OCI-LY3 (cell line): ENCODE results near the gene CD63.
A peak's percentile ranks its signal among the peaks of the same experiment; 100 is the strongest.

ENCODE experiments used
- H2AFZ ChIP-seq: fragments of 200-600, 300-600 bp; shearing (Covaris generic); 2 replicates; pipeline ENCODE4 v1.6.0; 2014; ENCODE audit warnings: antibody characterized with exemption, low read depth, low read length
- H3K27ac ChIP-seq: fragments of 200-600, 300-600 bp; sonication (generic); 2 replicates; pipeline ENCODE4 v1.5.1; 2014; ENCODE audit warnings: mild to moderate bottlenecking, low read length, moderate library complexity, mixed read lengths
- H3K27me3 ChIP-seq: fragments of 200-600, 300-600 bp; sonication (generic); 2 replicates; pipeline ENCODE4 v1.6.1; 2014; ENCODE audit warnings: low read depth, low read length, mixed read lengths
- H3K36me3 ChIP-seq: fragments of 200-600, 300-600 bp; sonication (generic); replicated peaks from 2 replicates; pipeline ENCODE3; 2014; ENCODE audit warnings: low read depth, low read length, mixed read lengths
- H3K4me1 ChIP-seq: fragments of 300-600, 200-600 bp; sonication (generic); 2 replicates; pipeline ENCODE4 v1.6.1; 2014; ENCODE audit warnings: low read length, mixed read lengths
- H3K4me2 ChIP-seq: fragments of 200-600, 300-600 bp; sonication (generic); 2 replicates; pipeline ENCODE4 v1.6.1; 2014; ENCODE audit warnings: low read length, mixed read lengths
- H3K4me3 ChIP-seq: fragments of 300-600, 200-600 bp; sonication (generic); 2 replicates; pipeline ENCODE4 v1.5.1; 2014; ENCODE audit warnings: antibody characterized with exemption, mild to moderate bottlenecking, low read length, moderate library complexity
- H3K79me2 ChIP-seq: fragments of 300-600, 200-600 bp; shearing (Covaris generic); 2 replicates; pipeline ENCODE4 v1.6.1; 2014; ENCODE audit warnings: mild to moderate bottlenecking, low read length, mixed read lengths
- H3K9ac ChIP-seq: fragments of 300-600, 200-600 bp; shearing (Covaris generic); 2 replicates; pipeline ENCODE4 v1.6.0; 2014; ENCODE audit warnings: mild to moderate bottlenecking, low read length, moderate library complexity
- H3K9me3 ChIP-seq: fragments of 200-600, 300-600 bp; shearing (Covaris generic); 2 replicates; pipeline ENCODE4 v1.6.1; 2014; ENCODE audit warnings: low read length, mixed read lengths; ENCODE audit not compliant: insufficient read depth
- H4K20me1 ChIP-seq: fragments of 200-600, 300-600 bp; sonication (generic); 2 replicates; pipeline ENCODE4 v1.6.1; 2016; ENCODE audit warnings: low read length, mixed read lengths; ENCODE audit not compliant: insufficient read depth
- EZH2phosphoT487 ChIP-seq: fragments of 200-600 bp; shearing (Covaris generic); IDR thresholded peaks from 2 replicates; pipeline ENCODE4 v1.6.1; 2018; ENCODE audit warnings: antibody characterized with exemption, mixed run types, low read depth
- TF ChIP-seq, protein P1 (sequence below): fragments of 200-600, 300-600 bp; sonication (generic); IDR thresholded peaks from 2 replicates; pipeline ENCODE4 v1.5.1; 2014; ENCODE audit warnings: antibody characterized with exemption, low read length, low read depth

The CD63 gene

DNA sequence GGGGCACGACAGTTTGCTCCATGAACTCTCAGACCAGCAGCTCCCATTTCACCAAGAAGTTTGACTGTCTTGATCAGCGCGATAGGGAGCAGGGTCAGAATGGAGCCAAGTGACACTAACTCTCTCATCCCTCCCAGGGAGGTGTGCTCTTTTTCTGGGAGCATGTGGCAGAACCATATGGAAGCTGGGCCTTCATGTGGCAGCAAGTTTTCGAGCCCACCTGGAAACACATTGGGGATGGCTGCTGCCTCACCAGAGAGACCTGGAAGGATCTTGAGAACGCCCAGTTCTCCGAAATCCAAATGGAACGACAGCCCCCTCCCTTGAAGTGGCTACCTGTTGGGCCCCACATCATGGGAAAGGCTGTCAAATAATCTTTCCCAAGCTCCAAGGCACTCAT, 45.1 kb downstream of the CD63 start:
- Histone ChIP-seq H3K9me3 (no peaks in the 10 kb centered on the region), H3K27me3 (peaks cover 3% of the 10 kb centered on the region; the same call in 1 of the 2 replicates), H3K79me2 (no peaks in the 10 kb centered on the region), H2AFZ (no peak overlapping the region), H4K20me1 (no peaks in the 10 kb centered on the region), H3K27ac (no peak overlapping the region), H3K36me3 (no peaks in the 10 kb centered on the region), H3K4me1 (peaks cover 11% of the 10 kb centered on the region), H3K9ac (no peak overlapping the region), H3K4me2 (no peak overlapping the region), H3K4me3 (no peak overlapping the region)
- TF ChIP-seq, protein P1, sequence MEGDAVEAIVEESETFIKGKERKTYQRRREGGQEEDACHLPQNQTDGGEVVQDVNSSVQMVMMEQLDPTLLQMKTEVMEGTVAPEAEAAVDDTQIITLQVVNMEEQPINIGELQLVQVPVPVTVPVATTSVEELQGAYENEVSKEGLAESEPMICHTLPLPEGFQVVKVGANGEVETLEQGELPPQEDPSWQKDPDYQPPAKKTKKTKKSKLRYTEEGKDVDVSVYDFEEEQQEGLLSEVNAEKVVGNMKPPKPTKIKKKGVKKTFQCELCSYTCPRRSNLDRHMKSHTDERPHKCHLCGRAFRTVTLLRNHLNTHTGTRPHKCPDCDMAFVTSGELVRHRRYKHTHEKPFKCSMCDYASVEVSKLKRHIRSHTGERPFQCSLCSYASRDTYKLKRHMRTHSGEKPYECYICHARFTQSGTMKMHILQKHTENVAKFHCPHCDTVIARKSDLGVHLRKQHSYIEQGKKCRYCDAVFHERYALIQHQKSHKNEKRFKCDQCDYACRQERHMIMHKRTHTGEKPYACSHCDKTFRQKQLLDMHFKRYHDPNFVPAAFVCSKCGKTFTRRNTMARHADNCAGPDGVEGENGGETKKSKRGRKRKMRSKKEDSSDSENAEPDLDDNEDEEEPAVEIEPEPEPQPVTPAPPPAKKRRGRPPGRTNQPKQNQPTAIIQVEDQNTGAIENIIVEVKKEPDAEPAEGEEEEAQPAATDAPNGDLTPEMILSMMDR: no peak

DNA sequence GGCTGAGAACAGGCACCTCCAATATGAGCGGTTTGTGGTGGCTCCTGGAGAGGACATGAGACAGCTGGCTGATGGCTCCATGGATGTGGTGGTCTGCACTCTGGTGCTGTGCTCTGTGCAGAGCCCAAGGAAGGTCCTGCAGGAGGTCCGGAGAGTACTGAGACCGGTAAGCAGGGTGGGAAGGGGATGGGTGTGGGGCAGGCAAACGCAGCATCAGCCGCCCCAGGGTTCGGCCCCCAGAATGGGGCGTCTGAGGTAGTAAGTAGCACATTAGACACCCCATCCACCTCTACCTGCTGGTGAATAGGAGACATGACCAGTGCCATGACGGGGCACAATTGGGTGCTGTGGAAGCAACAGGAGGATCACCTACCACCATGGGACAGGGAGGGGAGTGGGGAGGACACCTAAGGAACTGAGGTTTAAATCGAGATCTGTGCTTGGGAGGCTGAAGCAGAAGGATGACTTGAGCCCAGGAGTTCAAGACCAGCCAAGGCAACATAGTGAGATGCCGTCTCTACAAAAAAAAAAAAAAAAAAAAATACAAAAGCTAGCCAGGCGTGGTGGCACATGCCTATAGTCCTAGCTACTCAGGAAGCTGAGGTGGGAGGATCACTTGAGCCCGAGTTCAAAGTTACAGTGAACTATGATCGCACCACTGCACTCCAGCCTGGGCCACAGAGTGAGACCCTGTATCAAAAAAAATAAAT, 46.6 kb downstream of the CD63 start:
- no peak overlapping the region for H3K27ac ChIP-seq
- peak overlapping the region; percentile 89 for H3K4me2 ChIP-seq

DNA sequence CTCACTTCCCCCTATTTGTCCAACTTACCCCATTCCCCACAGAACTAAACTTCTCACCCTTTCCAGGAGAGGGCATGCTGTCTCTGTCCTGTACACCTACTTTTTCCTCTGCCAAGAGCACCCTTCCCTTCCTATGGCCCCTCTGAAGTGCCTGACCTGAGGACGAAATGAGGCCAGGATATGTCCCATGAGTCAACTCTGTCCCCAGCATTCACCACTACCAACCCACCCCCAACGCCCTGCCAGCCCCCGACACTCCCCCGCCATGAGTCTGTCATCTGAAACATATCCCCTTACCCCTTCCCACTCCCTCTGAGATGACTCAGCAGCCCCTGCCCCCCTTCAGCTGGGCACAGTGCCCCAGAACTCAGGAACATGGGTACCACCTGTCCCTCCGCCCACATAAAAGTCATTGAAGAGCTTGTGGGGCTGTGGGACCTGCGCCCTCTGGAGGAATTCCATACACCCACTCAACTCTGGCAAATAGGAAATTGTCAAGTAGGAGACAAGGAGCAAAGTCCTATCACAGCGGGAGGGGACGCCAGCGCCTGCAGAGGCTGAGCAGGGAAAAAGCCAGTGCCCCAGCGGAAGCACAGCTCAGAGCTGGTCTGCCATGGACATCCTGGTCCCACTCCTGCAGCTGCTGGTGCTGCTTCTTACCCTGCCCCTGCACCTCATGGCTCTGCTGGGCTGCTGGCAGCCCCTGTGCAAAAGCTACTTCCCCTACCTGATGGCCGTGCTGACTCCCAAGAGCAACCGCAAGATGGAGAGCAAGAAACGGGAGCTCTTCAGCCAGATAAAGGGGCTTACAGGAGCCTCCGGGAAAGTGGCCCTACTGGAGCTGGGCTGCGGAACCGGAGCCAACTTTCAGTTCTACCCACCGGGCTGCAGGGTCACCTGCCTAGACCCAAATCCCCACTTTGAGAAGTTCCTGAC, 47.4 kb downstream of the CD63 start:
- H3K36me3 ChIP-seq: no peaks in the 10 kb centered on the region

More for the DNA sequence above, 46.6 kb downstream of the CD63 start:
- TF ChIP-seq EZH2phosphoT487: no peak
- TF ChIP-seq, protein P1: no peak
- H3K79me2 ChIP-seq: no peaks in the 10 kb centered on the region
- peak overlapping the region; percentile 92 for H2AFZ ChIP-seq
- no peaks in the 10 kb centered on the region for H3K9me3 ChIP-seq
- H3K9ac ChIP-seq: peak overlapping the region; percentile 37
- H4K20me1 ChIP-seq: no peaks in the 10 kb centered on the region
- peaks cover 3% of the 10 kb centered on the region; the same call in 1 of the 2 replicates for H3K27me3 ChIP-seq
- H3K36me3 ChIP-seq: no peaks in the 10 kb centered on the region
- peak overlapping the region; percentile 73 for H3K4me3 ChIP-seq
- peaks cover 11% of the 10 kb centered on the region for H3K4me1 ChIP-seq

More for the DNA sequence above, 47.4 kb downstream of the CD63 start:
- TF ChIP-seq, protein P1: peak; percentile 49
- TF ChIP-seq EZH2phosphoT487: no peak
- Histone ChIP-seq H3K79me2 (no peaks in the 10 kb centered on the region), H3K27ac (no peak overlapping the region), H3K9me3 (no peaks in the 10 kb centered on the region), H3K4me2 (peak overlapping the region; percentile 89), H3K9ac (peak overlapping the region; percentile 37), H3K4me3 (peak overlapping the region; percentile 73), H3K27me3 (peaks cover 3% of the 10 kb centered on the region; the same call in 1 of the 2 replicates), H3K4me1 (peaks cover 11% of the 10 kb centered on the region), H4K20me1 (no peaks in the 10 kb centered on the region), H2AFZ (peak overlapping the region; percentile 92)
